Umbilical cord (tissue), 2 donors: ENCODE results near the gene GNAZ. TPM values are rescaled to one million over a fixed set of nuclear protein-coding genes. Genes with fewer than 3 reads are reported as not detected.
"Not testable (repeated sequence)": the region's sequence is repeated elsewhere in the genome, so short reads cannot be mapped to it uniquely, and the experiment has no call there.

Experiments
- DNase-seq: peaks from one replicate; pipeline ENCODE4 v3.0.0-alpha.2; 2015; ENCODE audit warnings: low spot score
- total RNA-seq: library from RNA; depleted of rRNA; stranded (reverse); fragments of >200 nt; gene quantifications from one replicate; pipeline ENCODE4 v1.2.3, GENCODE V29; 2014; ENCODE audit warnings: low replicate concordance; ENCODE audit not compliant: insufficient read depth

Gene GNAZ
- 15.6 TPM for total RNA-seq

GRCh38 chr22:23070418-23071229 lies at the start of gene GNAZ:
TSS of gene GNAZ (plus strand) at chr22:23070519. CDS start at chr22:23095696, 25,177 bp downstream.
- peak; percentile 7 for DNase-seq

DNA sequence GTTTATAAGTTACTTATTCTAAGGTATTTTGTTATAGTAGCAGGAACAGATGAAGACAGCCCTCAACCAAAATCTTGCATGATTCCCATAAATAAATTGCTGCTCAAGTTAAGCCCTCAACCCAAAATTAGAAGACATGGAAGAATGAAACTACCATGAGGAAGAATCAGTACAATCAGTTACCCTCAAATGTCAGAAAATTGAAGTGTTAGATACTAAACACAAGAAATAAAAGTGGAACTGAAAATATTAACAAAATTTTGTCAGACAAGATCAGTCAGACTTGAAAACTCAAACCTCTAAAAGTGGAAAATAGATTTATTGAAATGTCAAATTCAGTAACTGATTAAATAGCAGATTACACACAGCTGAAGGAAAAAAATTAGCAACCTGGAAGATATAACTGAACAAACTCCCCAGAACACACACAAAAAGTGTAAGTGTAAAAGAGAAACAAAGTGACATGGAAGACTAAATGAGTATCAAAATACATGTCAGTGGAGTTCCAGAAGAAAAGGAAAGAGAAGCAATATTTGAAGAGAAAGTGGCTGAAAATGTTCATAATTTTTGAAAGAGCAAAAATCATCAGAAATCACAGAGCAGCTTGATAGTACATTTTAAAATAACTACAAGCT lies 49.5 kb upstream of the GNAZ start:
- DNase-seq: no peak

- DNase-seq: not testable (repeated sequence)
Observed at GRCh38 chr22:23021660-23022353, 48.5 kb upstream of the GNAZ start.

- no peak for DNase-seq
Observed at GRCh38 chr22:23023294-23023693, 47.0 kb upstream of the GNAZ start.

- DNase-seq: no peak
Observed at GRCh38 chr22:23026777-23027176, 43.5 kb upstream of the GNAZ start.

- not testable (repeated sequence) for DNase-seq
Observed at GRCh38 chr22:23027849-23028248, 42.5 kb upstream of the GNAZ start.

GRCh38 chr22:23029521-23030228 lies 40.6 kb upstream of the GNAZ start:
- no peak for DNase-seq

- no peak for DNase-seq
Observed at GRCh38 chr22:23031381-23031780, 38.9 kb upstream of the GNAZ start.

DNA sequence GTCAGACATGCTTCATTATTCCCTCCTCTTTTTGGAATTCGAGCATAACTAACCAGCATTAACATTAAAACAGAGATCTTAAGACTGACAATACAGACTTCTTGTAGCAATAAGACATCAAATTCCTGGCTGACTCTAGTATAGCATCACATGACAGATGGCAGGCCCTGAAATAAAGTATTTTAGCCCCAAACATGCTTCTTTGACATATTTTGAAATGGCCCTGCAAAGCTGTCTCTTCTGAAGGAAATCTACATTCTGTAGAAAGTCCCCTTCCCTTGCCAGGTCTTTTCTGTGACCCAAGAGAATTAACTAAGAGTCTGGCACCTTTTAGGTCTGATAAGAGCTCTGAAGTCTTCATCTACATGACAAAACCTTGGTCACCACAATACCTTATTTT lies 38.5 kb upstream of the GNAZ start:
- DNase-seq: no peak

- DNase-seq: no peak
Observed at GRCh38 chr22:23032658-23033057, 37.7 kb upstream of the GNAZ start.

DNA sequence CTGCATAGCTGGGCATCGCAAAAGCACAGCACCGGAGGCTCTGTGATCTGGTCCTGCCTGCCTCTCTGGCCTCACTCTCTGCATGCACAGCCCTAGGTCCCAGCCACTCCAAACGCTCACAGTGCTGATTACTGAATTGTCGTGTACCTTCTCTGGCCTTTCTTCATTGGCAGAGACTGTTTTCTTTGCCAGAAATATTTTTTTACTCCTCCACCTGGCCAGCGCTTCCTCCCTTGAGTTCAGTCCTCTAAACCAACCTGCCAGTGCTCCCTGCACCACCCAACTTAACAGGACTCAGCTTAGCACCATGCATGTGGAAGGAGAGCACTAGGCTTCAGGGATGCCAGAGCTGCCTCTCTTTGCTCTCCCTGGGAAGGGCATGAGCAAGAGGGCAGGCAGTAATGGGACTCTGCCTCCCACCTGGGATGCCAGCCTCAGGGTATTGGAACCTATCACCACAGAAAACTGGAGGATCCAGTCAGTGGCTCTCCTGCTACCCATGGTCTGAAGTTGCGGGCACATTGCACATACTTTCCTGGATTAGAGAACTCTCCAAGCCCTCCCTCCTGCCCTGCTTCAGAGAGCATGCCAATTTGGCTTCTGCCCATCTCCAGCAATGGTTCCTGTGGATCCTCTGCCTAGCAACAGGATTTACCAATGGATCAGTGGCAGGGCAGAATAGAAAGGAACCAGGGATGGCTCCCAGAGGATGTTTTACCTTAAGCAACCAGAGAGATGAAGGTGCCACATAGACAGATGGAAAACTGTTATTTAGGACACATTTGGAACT lies 37.0 kb upstream of the GNAZ start:
- no peak for DNase-seq

DNA sequence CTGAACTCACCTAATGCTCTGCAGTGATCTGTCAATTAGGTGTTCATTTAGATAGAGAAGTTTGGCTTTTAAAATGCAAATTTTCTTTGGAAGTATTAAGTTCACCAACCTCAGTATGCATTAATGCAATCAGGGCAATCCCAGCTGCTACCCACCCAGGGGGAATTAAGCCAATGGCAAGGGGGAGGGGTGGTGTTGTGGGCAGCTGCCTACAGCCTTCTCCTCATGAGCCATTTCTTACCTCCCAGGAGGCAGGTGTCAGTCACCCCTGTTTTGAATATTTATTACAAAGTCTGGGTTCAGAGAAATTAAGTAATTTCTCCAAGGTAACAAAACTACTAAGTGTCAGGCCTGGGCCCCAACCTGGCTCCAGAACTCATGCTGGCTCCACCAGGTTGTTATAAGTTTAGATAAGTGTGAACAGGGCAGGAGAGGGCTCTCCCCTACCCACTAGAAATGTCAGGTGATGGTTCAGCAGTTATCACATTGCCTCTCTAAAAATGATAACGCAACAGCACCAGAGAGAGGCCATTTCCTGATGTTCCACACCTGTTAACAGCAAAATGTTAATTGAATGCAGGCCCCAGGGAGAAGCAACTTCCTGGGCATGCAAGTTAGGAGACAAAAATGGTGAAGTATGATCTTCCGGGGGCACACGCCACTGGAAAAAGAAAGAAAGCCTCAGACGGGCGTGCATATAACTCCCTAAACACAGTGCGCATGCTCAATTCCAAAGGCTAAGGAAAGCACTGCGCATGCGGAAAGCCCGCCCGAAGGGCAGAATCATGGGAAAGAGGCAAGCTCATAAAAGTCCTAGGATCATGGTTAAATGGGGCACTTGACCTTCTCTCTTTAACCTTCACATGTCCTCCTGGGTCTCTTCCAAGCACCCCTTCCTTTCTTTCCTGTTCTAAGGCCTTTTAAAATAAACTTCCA lies 35.4 kb upstream of the GNAZ start:
- no peak for DNase-seq

DNA sequence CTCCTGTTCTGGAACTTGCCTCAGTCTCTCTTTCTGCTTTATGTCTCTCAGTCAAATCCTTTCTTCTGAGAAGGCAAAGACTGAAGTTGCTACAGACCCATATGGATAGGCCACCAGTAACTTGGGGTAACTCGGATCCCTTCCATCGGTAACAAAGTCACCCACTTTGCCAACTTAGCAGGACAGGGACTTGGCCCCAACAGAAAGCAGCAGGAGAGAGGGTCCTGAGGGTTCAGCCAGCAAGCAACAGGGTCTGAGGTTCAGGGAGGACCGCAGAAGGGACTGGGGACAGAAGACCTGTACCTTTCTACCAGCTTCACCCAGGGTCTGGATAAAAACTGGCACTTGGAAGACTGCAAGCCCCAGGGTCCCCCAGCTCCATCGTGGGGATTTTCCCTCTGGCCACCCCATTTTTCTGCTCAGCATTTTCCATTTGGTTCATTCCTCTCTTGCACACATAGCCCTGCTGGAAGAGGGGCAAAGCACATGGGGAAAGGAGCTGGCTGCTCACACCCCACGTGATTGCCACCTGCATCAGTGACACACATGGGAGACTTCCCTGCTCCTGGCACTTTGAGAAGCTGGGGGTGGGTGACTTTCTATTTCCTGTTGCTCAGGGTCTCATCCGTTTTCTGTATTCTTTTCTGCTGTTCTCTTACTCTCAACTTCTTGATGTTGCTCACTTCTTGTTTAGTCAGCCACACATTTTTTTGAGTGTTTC lies 34.6 kb upstream of the GNAZ start:
- no peak for DNase-seq

- DNase-seq: no peak
Observed at GRCh38 chr22:23036684-23037428, 33.5 kb upstream of the GNAZ start.

DNA sequence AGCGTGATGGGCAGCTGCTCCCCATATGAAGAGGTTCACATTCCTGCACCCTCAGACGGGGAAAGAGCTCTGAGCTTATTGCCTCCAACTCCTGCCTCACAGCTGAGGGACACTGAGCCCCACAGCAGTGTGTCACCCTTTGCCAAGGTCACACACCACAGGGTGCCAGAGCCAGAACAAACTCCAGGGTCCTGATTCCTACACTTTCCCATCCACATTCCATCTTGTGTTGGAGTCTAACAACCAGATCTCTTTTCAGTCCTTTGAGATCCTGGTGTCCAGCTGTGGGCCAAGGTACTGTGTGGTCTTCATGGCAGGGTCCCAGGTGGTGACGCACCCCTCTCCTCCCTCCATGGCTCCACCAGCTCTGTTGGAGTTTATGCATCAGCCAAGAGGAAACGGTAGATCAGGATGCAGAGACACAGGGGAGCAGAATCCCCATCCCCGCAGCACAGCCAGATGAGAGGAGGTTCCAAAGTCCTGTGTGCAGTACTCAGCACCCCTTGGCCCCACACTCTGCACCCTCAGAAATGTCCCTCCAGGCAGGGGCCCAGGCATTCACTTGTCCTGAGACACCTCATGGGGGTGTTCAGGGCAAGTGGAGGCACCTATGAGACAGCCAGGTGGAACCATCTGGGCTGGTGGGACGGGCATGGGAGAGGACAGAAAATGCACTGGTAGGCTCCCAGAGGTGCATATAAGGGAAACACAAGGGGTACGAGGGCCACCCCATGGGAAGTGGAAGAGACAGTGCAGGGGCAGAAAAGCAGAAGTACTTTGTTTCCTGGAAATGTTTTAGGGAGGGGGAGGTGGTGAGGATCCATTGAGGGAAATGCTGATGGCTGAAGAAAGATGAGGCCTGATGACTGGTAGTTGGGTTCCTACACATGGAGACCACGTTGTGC lies 32.6 kb upstream of the GNAZ start:
- DNase-seq: no peak

DNA sequence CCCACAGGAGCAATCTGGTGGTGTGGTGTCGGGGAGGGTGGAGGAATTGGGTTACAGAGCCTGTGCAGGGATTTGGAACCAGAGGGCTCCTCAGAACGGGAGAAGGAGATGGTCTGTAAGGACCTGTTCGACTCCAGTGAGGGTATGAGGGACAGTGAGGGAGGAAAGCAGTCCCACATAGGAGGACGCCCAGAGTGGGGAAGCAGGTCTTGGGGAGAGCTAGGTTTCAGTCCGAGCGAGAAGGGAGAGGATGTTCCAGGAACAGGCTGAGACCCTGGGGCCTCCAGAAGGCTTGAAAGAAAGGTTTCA lies 32.0 kb upstream of the GNAZ start:
- no peak for DNase-seq

GRCh38 chr22:23038902-23039301 lies 31.4 kb upstream of the GNAZ start:
- DNase-seq: no peak

DNA sequence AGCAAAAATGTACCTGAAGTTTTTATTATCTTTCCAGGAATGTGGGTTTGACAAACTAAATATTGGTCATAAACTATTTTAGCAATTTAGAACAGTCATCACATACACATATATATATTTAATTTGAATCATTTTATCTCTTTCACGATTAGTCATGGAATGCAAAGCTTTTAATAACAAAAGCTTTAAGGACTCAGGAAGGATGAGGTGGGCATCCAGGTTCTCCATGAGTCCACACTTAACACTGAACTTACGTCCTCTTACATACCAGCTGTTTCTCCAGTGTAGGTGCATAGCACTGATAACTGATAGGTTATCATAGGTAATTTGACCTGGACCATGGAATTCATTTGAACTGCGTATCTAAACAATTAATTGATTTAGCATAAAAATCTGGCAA lies 28.1 kb upstream of the GNAZ start:
- no peak for DNase-seq
